Fibroblast of gingiva (primary cell): ENCODE data around the gene DTNA.

Source experiments
- DNase-seq: peaks from one replicate; pipeline ENCODE4 v3.0.0-alpha.2; 2011; ENCODE audit warnings: low read depth

Gene DTNA

GRCh38 chr18:34772887-34773286 lies 62.8 kb downstream of the DTNA start:
- DNase-seq: peak; percentile 20

- DNase-seq: peak; percentile 72
Measured at GRCh38 chr18:34773378-34773777, 63.3 kb downstream of the DTNA start.

GRCh38 chr18:34773961-34774766 lies 64.1 kb downstream of the DTNA start:
- DNase-seq: peak; percentile 75

GRCh38 chr18:34775461-34775860 lies 65.4 kb downstream of the DTNA start:
- DNase-seq: no peak

GRCh38 chr18:34779112-34779511 lies 69.0 kb downstream of the DTNA start:
- no peak for DNase-seq

GRCh38 chr18:34780856-34781255 lies 70.8 kb downstream of the DTNA start:
- DNase-seq: no peak

GRCh38 chr18:34783501-34783900 lies 73.4 kb downstream of the DTNA start:
- no peak for DNase-seq

- DNase-seq: no peak
Measured at GRCh38 chr18:34786162-34786741, 76.2 kb downstream of the DTNA start.

GRCh38 chr18:34787931-34788532 lies 77.9 kb downstream of the DTNA start:
- peak; percentile 46 for DNase-seq

- DNase-seq: no peak
Measured at GRCh38 chr18:34789768-34790344, 79.8 kb downstream of the DTNA start.

- DNase-seq: no peak
Measured at GRCh38 chr18:34794348-34794747, 84.2 kb downstream of the DTNA start.

- DNase-seq: peak; percentile 53
Measured at GRCh38 chr18:34795070-34795732, 85.1 kb downstream of the DTNA start.

GRCh38 chr18:34796035-34796657 lies 86.0 kb downstream of the DTNA start:
- no peak for DNase-seq

GRCh38 chr18:34799291-34799690 lies 89.2 kb downstream of the DTNA start:
- no peak for DNase-seq

GRCh38 chr18:34800381-34800780 lies 90.3 kb downstream of the DTNA start:
- no peak for DNase-seq

GRCh38 chr18:34801774-34802173 lies 91.7 kb downstream of the DTNA start:
- DNase-seq: peak; percentile 42

GRCh38 chr18:34802959-34803358 lies 92.9 kb downstream of the DTNA start:
- DNase-seq: peak; percentile 6

- no peak for DNase-seq
Measured at GRCh38 chr18:34803877-34804400, 93.8 kb downstream of the DTNA start.

GRCh38 chr18:34805103-34805877 lies 95.2 kb downstream of the DTNA start:
- DNase-seq: no peak

- DNase-seq: no peak
Measured at GRCh38 chr18:34805878-34806351, 95.8 kb downstream of the DTNA start.

GRCh38 chr18:34806527-34806926 lies 96.4 kb downstream of the DTNA start:
- DNase-seq: no peak
